T-helper 1 cell treated with Interleukin-12 subunit alpha and Interleukin-12 subunit beta and Interleukin-4 antibody, amounts not matched to agents 30 ng/mL and 1 ng/mL, for 36 hours (primary cell): ENCODE results near the gene RPL32. TPM values are rescaled to one million over a fixed set of nuclear protein-coding genes. Genes with fewer than 3 reads are reported as not detected.

ENCODE experiments used
- intact Hi-C: fragments of 100-400 bp; cut with micrococcal nuclease; formaldehyde crosslinking; loops from one replicate; pipeline ENCODE4 v1.15.1; 2024
- total RNA-seq: library from RNA; stranded (reverse); gene quantifications from 2 replicates; pipeline ENCODE4 v1.2.3, GENCODE V29; 2022

RPL32 gene
- total RNA-seq, 1 donor from 2014 or later, result 1,560 TPM

DNA sequence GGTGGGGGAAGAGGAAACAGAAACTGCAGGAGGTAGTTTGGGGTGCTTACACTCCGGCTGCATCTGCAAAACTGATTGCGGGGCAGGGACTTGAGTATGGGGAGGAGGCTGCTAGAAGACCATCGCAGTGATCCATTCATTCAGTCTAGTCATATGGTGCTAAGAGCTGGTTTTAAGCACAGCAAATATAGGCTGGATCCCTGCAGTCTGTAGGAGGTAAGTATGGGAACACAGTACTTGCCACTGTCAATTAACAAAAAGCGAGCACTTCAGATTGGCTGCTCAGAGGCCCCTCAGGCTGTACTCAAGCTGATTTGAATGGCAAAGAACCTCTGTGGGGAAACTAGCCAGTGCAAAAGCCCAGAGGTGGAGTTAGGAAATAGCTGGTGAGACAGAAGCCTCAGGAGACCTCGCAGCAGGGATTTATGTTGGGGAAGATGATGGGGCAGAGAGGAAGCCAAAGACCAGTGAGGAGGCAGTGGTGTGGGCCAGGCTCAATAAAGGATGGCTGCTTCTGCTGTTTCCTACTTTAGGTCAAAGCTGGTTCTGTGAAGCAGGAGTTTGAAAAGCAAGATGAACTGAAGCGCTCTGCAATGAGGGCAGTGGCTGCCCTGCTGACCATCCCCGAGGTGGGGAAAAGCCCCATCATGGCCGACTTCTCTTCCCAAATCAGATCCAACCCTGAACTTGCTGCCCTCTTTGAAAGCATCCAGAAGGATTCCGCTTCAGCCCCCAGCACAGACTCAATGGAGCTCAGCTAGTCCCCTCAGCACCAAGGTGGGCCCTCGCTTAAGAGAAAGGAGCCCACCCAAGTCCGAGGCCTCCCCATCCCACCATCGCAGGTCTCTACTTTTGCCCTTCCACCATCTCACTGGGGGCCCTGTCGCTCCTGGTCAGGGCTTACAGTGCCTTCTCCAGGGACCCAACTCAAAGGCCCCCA, 7.9 kb downstream of the RPL32 start:
- intact Hi-C loops, result no loop called here

GRCh38 chr3:12832350-12833221, 8.8 kb downstream of the RPL32 start:
- intact Hi-C loops, result no loop called here

- intact Hi-C loops, result no loop called here
These were observed 10.0 kb downstream of the RPL32 start for GRCh38 chr3:12831301-12831866.

- intact Hi-C loops, result no loop called here
These were observed 10.6 kb downstream of the RPL32 start for GRCh38 chr3:12830785-12831156.

- intact Hi-C loops, result no loop called here
These were observed 11.2 kb downstream of the RPL32 start for GRCh38 chr3:12829886-12830784.

DNA sequence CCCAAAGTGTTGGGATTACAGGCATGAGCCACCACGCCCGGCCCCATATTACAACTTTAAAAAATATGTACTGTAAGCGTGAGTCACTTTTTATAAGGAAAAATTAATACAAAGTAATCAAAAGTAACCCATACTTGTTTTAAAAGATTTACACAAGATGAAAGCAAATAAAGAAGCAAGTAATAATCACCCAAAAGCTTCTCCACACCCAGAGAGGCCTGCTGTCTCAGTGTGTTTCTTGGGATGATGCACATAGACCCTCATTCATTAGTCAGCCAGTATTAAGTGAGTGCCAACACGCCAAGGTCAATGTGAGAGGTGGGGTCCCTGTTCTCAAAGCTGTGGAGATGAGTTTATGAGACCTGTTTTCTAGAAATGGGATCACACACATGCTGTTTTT, 12.0 kb downstream of the RPL32 start:
- intact Hi-C loops, result no loop called here

DNA sequence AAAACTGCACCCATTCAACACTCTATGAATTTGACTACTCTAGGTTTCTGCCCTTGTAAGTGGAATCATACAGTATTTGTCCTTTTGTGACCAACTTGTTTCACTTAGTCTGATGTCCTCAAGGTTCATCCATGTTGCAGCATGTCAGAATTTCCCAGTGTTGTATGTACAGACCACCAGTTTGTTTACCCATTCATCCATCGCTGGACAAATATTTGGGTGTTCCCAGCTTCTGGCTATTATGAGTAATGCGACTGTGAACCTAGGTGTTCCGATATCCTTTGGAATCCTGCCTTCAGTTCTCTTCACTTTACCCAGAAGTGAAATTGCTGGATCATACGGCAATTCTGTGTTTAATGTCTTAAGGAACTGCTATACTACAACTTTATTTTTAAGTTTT, 12.6 kb downstream of the RPL32 start:
- intact Hi-C loops, result no loop called here

DNA sequence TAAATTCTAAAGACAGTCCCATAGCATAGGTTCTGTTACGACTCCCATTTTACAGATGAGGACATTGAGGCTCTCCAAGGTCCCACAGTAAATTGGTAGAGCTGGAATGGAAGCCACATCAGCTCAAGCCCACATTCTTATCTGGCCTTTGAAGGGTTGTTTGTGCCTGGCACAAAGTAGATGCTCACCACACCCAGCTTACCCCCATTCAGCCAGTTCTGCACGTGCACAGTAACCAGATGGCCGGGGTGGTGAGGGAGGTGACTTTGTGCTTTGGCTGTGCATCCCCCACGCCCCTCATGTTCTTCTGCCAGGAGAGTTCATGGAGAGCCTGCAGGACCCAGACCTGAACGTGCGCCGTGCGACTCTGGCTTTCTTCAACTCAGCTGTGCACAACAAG, 16.2 kb downstream of the RPL32 start:
- intact Hi-C loops, result no loop called here

- intact Hi-C loops, result no loop called here
These were observed 17.1 kb downstream of the RPL32 start for GRCh38 chr3:12824299-12824698.

GRCh38 chr3:12822725-12823373, 18.5 kb downstream of the RPL32 start:
- intact Hi-C loops, result no loop called here

DNA sequence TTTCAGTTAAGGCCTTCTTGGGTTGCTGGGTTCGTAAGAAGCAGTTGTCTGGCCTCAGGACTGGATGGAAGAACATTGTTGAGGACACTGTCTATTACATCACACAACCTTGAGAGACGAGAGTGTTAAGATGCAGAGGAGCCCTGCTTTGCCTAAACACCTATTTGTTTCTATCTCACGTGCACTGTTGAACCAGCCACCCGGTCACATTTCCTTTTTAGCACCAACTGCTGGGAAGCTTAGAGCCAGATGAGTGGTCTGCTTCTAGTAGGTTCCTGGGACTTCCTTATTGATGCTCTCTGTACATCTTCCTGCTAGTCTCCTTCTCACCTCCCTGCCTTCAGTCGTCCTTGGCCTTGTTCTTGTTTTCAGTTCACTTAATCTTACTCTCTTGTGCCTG, 22.6 kb downstream of the RPL32 start:
- intact Hi-C loops, result no loop called here

GRCh38 chr3:12818273-12818672, 23.1 kb downstream of the RPL32 start:
- intact Hi-C loops, result no loop called here

- intact Hi-C loops, result no loop called here
These were observed 24.0 kb downstream of the RPL32 start for GRCh38 chr3:12817343-12817710.

DNA sequence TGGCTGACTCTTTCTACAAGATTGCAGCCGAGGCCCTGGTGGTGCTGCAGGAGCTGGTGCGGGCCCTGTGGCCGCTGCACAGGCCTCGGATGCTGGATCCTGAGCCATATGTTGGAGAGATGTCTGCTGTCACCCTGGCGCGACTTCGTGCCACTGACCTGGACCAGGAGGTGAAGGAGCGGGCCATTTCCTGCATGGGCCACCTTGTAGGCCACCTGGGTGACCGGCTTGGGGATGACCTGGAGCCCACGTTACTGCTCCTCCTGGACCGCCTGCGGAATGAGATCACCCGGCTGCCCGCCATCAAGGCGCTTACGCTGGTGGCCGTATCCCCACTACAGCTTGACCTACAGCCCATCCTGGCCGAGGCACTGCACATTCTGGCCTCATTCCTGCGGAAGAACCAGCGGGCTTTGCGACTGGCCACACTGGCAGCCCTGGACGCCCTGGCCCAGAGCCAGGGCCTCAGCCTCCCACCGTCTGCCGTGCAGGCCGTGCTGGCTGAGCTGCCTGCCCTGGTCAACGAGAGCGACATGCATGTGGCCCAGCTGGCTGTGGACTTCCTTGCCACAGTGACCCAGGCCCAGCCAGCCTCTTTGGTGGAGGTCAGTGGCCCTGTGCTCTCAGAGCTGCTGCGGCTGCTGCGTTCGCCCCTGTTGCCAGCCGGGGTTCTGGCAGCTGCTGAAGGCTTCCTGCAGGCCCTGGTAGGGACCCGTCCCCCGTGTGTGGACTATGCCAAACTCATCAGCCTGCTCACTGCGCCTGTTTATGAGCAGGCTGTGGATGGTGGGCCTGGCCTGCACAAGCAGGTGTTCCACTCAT, 24.6 kb downstream of the RPL32 start:
- intact Hi-C loops, result no loop called here

GRCh38 chr3:12815719-12816118, 25.6 kb downstream of the RPL32 start:
- intact Hi-C loops, result no loop called here

GRCh38 chr3:12815078-12815477, 26.3 kb downstream of the RPL32 start:
- intact Hi-C loops, result no loop called here

GRCh38 chr3:12813967-12814366, 27.4 kb downstream of the RPL32 start:
- intact Hi-C loops, result no loop called here

GRCh38 chr3:12812812-12813211, 28.6 kb downstream of the RPL32 start:
- intact Hi-C loops, result no loop called here

DNA sequence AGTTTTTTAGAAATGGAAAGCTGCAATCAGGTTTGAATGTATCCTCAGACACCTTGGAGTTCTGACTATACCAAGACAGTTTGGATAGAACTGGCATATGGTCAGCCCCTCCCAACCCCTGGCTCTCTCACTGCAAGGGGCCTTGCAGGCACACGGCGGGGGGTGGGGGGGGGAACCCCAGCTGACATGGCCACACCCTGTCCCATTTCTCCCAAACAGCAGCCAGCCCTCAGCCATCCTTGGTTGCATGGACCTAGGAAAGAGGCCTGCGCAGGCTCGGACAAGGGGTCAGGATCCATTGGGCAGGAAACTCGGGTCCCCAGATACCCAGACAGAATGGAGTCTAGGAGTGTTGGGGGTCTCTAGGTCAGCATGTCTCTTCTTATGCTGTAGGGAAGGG, 30.4 kb downstream of the RPL32 start:
- intact Hi-C loops, result loop anchor here (1.0 kb wide), 9 partner anchors 30 to 668 kb away; partner anchors contain the start of genes RAF1, RPL32 and TSEN2
